HS-27A (cell line): Measurements from ENCODE around the gene ZSCAN10.

Experiments
- DNase-seq: peaks from one replicate; pipeline ENCODE4 v3.0.0-alpha.2; 2012; ENCODE audit warnings: low read depth, missing footprints

Gene ZSCAN10

DNA sequence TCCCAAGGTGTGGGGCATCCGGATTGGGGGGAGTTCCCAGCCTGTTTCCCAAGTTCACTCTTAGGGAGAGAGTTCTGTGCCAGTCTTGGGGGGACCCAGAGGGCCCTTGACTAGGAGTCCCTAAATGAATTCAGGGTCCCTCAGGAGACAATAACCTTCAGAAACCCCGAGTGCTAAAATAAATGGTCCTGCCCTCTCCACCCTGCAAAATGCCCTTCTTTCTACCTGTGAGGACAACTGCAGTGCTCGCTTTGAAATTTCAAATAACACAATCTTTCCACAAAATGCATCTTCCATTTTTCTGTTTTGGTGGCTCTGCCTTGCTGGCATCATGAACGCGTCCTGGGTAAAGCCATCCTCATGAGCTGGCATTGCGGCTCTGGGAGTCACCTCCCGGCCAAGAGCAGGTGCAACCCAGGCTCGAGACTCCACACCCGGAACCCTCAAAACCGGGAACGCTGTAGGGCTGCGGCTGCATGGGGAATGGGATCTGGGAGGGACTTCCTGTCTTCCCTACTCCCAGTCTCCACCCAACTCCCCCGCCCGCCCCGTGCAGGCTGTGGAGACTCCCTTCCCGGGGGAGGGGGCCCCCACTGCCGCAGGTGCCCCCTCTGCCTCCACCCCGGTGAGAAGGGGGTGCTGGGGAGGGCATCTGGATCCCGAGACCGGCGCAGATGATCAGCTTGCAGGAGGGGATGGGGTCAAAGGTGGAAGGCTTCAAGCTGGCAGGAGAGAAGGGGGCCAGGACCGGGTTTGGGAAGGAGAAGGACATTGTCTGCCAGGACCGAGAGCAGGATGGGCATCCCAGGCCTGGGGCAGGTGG is 13.2 kb upstream of the ZSCAN10 start, which contains the start of gene ZNF205:
Gene ZNF205 (plus strand): TSS at position 529 of the 823 bp plus-strand sequence. CDS start 845 bp downstream, outside the sequence.
- DNase-seq, result no peak

DNA sequence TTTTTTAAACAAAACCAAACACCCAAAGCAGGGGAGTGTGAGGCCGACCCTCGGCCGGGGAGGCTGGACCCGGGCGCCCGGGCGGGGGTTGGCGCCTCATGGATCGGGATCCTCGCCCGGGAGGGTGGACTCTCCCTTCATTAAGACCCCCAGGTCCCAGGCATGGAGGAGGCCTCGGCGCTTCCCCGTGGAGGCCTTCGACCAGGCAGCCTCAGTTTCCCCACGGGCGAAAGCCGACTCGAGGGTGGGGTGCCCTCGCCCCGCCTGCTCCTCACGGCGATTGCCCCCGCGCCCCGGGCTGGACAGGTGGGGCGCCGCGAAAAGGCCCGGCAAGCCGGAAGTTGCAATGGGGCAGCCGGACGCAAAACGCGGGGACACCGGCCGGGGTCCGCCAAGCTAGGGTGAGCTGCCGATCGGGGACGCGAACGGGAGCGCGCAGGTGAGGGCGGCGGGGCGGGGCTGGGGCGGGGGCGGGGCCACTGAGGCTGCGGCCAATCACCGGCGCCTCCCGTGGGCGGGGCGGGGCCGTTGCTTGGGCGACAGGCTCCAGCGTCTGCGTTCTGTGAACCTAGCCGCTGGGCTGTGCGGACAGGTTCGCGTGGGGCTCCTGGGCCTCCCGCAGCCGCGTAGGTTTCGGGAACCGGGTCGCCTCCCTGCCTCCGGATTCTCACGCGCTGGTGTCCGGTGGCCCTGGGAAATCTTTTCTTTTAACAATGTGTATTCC is 7.3 kb upstream of the ZSCAN10 start:
- DNase-seq, result no peak

DNA sequence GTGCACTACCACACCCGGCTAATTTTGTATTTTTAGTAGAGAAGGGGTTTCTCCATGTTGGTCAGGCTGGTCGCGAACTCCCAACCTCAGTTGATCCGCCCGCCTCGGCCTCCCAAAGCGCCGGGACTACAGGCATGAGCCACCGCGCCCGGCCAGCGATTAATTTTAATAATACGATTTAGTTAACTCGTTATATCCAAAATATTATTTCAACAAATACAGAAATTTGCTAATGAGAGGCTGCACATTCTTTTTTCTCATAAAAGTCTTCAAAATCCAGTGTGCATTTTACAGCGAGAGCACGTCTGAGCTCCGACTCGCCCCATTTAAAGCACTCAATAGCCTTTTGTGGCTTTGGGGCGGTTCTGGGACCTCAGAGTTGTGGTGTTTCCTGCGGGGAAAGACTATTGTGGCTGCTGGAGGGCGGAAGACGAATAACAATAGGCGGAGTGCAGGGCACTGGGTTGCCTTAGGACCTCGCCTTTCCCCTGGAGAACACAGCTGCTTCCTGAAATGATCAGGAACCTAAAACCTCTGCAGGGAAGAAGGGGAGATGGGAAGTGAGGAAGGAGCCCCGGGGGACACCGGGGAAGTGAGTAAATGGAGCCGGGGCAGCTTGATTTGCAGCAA is 2.9 kb upstream of the ZSCAN10 start:
- no peak for DNase-seq

- DNase-seq, result no peak
Observed at GRCh38 chr16:3101018-3101840, 2.1 kb upstream of the ZSCAN10 start.

DNA sequence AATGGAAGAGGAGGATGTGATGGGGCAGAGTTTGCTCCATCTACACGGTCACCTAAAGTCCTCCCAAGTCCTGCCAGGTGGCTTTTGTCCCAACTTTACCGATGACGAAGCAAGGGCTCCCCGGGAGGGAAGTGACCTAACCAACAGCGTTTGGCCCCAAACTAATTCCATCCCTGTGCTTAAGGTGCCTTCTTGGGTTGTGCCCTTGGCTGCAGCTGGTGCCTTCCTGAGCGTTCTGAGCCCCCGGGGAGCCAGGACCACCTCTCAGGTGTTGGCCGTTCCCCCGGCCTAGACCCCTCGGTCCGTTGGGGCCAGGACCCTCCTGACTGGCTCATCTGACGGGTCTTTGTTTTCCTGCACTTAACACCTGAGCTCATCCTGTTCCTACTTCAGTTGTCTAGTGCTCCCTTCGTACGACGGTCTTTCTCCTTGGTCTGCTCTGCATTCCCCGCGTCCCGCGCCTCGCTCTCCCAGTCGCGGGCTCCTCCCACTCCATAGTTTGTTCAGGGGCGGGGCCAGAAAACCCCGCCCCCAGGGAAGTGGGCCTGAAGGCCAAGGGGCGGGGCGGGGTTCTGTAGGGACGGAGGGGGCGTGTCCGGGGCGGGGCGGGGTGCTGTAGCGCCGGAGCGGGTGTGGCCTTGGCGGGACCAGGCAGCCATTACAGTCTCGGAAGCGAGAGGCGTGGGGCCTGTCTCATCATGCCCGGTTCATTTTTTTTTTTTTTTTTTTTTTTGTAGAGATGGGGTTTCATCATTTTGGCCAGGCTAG is 822 bp upstream of the ZSCAN10 start:
- DNase-seq, result no peak

DNA sequence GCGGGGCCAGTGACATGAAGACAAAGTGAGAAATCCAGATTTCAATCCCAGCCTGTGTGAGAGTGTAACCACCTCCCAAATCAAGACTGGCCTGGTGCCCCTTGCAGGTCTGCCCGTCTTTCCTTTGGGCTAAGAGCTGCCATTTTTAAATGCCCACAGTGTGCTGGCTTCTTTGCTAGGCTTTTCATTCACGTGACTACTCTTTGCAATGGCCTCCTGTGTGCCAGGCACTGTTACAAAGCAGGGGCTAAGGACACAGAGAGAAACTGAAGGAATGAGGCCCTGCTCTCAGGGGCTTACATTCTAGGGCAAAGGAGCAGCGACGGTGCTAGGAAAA is 269 bp upstream of the ZSCAN10 start:
- DNase-seq, result no peak

- DNase-seq, result no peak
Observed at GRCh38 chr16:3097266-3097665, 1.8 kb downstream of the ZSCAN10 start.

GRCh38 chr16:3096362-3096761 is 2.7 kb downstream of the ZSCAN10 start:
- DNase-seq, result no peak

- DNase-seq, result no peak
Observed at GRCh38 chr16:3095869-3096268, 3.2 kb downstream of the ZSCAN10 start.

DNA sequence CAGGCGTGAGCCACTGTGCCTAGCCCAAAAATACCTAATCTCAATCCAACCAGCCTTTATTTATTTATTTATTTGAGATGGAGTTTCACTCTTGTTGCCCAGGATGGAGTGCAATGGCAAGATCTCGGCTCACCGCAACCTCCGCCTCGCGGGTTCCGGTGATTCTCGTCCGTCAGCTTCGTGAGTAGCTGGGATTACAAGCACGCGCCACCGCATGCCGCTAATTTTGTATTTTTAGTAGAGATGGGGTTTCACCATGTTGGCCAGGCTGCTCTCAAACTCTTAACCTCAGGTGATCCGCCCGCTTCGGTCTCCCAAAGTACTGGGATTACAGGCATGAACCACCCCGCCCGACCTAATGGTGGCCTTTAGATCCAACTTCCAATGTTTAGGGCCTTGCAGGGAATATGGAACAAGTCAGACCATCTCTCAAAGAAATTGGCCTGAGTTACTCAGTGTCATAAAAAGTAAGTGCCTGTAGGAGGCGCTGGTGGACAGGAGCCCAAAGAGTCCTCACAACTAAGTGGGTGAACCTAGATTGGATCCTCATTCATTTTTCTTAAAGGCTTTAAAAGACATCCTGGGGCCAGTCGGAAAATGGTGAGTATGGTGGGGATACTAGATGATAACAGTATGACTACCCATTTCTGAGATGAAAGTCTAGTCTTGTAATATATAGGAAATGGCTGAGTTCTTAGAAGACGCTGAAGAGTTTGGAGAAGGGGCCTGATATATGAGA is 4.6 kb downstream of the ZSCAN10 start:
- no peak for DNase-seq

GRCh38 chr16:3092501-3092941 is 6.6 kb downstream of the ZSCAN10 start:
- no peak for DNase-seq

- DNase-seq, result no peak
Observed at GRCh38 chr16:3091551-3091950, 7.5 kb downstream of the ZSCAN10 start.

DNA sequence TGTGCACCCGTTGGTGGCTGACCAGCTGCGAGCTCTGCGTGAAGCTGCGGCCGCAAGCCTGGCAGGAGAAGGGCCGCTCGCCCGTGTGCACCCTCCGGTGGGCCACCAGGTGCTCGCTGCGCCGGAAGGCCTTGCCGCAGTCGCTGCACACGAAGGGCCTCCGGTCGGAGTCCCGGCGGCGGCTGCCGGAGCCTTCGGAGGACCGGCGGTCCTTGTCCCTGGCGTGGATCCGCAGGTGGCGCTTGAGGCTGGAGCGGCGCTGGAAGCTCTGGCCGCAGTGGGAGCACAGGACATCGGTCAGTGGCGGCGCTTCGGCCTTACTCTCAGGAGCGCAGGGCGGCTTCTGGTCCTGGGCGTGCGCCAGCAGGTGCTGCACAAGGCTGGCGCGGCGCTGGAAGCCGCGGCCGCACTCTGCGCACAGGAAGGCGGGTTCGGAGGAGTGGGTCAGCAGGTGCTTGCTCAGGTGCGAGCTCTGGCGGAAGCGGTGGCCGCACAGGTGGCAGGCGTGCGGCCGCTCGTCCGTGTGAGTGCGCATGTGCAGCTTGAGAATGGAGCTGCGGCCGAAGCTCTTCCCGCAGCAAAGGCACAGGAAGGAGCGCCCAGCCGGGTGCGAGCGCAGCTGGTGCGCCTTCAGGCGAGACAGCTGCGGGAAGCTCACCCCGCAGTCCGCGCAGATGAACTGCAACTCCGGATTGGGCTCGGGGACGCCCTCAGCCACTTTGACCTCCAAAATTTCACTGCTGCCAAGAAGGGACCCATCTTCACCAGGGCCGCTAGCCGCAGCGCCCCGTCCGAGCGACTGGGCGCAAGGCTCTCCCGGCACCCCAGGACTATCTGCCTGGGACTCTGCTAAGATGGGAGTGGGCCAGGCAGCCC is 9.1 kb downstream of the ZSCAN10 start:
- DNase-seq, result no peak

DNA sequence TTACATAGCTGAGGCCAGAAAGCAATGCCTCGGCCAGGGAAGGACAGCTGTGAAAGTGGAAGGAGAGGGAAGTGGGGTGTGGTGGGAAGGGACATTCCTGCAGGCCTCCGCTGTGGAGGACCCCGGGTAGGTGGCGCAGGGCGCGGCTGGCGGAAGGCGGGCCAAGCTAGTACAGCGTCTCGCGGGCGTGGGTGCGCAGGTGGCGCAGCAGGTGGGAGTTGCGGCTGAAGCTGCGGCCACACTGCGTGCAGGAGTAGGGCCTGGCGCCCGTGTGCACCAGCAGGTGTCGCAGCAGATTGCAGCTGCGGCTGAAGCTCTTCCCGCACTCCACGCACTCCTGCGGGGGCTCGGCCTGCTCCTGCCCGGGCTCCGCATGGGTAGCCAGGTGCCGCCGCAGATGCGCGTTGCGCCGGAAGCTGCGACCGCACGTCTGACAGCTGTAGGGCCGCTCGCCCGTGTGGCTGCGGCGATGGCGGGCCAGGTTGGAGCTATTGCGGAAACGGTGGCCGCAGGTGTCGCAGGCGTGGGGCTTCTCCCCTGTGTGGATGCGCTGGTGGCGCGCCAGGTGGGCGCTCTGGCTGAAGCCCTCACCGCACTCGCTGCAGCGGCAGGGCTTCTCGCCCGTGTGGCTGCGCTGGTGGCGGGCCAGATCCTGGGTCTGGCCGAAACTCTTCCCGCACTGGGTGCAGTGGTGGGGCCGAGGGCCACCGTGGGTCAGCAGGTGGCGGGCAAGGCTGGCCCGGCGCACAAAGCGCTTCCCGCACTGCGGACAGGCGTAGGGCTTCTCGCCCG is 10.0 kb downstream of the ZSCAN10 start:
- no peak for DNase-seq

DNA sequence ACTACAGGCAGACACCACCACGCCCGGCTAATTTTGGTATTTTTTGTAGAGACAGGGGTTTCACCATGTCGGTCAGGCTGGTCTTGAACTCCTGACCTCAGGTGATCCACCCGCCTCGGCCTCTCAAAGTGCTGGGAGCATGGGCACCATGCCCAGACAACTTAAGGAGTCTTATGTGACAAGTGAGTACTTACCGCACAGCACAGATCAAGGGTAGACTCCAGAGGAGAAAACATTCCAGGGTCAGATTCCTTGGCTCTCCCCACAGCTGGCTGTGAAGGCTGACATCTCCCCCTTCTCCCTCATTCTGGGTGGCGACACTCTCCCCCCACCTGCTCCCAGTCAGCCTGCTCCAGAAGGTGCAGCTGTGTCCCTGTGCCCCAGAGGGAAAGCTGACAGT is 10.6 kb downstream of the ZSCAN10 start:
- no peak for DNase-seq

DNA sequence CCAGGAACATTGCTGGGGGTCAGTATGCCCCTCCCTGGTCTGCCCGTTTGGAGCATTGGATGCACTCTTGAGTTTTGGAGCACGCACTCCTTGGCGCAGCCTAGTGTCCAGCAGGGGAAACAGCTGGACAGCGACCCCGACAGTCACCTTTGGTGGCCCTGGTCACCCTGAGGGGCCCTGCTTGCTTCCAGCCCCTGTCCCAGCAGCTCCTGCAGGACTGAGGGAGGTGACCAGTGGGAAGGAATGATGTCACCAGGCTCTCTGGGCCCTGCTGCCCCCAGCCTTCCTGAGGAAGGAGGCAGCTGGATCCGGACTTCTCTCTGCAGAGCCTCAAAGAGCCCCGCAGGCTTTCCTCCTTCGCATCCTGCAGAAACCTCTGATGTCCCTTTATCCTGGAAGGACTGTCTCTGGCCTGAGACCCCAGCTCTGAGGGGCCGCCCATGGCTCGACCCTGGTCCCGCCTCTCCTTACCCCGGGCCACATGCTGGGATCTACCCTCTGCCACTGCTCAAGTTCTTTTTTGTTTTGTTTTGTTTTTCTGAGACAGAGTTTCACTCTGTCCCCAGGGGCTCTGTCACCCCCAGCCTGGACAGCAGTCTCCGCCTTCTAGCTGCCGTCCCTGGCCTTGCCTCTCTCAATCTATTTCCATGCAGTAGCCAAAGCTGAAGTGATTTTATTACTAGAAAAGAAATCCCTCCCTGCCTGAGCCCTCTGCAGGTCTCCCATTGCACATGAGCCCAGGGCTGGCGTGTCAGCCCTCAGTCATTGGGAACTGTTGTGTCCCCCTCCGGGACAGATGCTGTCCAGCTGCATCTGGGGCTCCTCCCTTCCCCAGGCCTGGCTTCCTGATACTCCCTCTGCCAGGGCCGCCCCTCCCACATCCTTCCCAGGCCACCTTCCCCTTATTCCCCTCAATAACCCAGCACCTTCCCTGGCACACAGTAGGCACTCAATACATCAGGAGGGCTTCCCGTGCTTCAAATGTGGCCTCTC is 11.6 kb downstream of the ZSCAN10 start:
- DNase-seq, result no peak

DNA sequence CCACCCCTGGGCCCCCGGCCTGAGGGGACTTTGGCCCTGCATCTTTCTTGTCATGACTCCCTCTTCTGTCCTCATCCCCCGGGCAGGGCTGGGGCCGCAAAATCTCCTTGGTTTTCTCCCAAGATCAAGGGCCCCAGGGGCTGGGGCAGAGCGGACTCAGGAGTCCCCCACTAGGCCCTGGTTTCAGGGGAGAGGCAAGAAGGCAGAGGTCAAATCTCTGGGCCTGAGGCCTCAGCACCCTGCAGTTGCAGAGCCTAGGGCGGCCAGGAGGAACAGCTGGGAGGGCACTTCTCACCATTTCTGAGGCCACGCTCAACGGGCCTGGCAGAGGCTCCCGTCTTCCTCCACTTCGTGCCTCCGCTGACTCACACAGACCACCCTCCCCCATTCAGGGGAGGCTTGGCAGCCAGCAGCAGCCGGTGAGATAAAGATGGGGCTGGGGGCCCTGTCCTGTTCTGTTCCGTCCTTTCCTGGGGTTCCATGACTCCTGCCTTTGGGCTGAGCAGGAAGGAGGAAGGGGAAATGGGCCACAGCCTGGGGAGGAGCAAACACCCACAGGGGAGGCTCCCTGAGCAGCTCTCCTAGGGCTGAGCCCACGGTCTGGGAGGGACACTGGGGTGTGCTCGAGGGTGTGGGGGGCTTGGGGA is 12.4 kb downstream of the ZSCAN10 start:
- DNase-seq, result no peak
